GM19395 (cell line): ENCODE measurements around the gene GHR.

Experiments
- ATAC-seq: cut with Tn5 transposase; IDR thresholded peaks from one replicate; pipeline ENCODE4 v1.9.1; 2021; ENCODE audit warnings: mild to moderate bottlenecking, moderate library complexity; ENCODE audit not compliant: unreplicated experiment

Gene GHR

DNA sequence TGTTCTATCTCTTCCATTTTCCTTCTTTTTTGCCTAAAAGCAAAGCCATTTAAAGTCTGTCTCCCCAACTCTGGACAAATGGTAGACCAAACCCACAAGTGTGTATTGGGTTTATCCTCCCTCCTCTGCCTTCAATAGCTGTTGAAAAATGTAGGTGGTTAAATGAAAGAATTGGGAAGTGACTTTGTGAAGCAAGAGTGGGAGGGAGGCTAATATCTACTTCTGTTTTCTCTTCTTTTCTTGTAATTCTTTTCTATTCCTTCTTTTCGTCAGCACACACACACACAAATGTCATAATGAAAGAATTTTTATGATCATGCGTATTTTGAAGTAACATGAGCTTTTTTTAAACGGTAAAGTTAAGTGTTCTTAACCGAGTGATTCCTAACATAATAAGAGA is 337.2 kb downstream of the GHR start:
- no peak for ATAC-seq

DNA sequence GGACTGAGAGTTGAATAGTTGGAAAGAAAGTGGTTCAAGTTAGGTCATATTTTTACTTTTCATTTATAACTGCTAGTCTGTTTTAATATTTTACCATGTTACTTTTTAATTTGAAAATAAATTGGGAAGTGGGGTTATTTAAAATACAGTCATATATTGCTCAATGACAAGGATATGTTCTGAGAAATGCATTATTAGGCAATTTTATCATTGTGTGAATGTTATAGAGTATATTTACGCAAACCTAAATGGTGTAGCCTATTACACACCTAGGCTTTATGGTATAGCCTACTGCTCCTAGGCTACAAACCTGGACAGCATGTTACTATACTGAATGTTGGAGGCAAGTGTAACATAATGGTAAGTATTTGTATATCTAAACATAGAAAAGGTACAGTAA is 338.6 kb downstream of the GHR start:
- ATAC-seq = no peak

DNA sequence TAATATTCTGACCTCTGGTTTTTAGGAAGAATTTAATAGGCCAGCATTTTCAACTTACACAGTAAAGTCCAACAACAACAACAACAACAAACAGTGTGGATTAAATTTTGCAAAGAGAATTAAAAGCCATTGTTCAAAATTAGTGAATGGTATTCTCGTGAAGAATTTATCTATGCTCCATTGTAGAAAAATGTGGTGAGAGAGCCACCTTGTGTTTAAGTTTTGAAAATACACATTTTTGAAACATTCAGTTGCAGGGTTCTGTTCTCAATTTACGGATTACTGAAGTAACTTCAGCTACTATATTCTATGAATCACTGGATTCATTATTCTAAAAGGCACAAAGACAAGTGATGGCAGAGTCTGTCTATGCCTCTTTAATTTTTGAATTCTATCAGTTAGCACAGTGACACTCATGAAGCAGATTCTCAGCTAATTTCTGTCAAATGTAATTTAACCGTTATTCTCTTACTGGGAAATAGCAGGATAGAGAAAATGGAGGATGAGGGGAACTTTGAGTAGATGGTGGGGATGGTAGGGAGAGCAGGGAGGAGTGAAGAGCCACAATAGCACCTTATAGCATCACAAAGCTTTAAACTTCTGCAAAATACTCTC is 344.4 kb downstream of the GHR start:
- ATAC-seq = peak; percentile 53

DNA sequence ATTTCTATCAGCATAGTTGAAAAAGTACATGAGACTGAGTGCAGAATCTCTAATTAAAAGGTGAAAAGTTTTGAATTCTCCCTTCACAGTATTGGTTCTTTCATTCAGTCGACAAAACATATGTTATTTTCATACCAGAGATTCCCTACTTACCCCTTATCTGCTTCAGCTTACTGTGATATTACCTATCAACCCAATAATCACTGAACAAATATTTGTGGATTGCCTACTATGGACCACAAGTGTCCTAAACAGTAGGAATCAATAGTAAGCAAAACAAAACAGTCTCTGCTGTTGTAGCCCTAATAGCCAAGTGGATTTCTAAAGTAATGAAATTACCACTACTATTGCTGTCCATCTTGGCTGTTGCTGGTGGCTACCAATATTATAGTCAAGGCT is 344.9 kb downstream of the GHR start:
- no peak for ATAC-seq

DNA sequence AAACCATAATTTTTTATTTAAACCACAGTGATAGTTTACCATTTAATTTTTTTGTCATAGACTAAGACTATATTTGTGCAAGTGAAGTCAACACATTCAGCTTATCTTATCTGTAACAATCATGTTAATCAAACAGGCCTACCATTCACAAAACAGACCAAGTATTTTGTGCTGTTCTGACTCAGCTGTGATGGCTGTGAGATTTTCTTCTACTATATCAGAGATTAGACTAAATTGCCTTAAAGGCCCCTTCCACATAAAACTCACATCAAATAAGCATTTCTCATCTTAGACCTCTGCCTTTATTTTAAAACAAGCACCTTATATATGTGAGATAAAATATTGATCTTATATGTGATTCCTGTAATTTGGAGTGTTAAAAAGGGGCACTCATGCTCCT is 346.8 kb downstream of the GHR start:
- no peak for ATAC-seq
